Measurements from ENCODE around the gene SMG6.
"Not testable (repeated sequence)": the region's sequence is repeated elsewhere in the genome, so short reads cannot be mapped to it uniquely, and the experiment has no call there.

Gene SMG6

DNA sequence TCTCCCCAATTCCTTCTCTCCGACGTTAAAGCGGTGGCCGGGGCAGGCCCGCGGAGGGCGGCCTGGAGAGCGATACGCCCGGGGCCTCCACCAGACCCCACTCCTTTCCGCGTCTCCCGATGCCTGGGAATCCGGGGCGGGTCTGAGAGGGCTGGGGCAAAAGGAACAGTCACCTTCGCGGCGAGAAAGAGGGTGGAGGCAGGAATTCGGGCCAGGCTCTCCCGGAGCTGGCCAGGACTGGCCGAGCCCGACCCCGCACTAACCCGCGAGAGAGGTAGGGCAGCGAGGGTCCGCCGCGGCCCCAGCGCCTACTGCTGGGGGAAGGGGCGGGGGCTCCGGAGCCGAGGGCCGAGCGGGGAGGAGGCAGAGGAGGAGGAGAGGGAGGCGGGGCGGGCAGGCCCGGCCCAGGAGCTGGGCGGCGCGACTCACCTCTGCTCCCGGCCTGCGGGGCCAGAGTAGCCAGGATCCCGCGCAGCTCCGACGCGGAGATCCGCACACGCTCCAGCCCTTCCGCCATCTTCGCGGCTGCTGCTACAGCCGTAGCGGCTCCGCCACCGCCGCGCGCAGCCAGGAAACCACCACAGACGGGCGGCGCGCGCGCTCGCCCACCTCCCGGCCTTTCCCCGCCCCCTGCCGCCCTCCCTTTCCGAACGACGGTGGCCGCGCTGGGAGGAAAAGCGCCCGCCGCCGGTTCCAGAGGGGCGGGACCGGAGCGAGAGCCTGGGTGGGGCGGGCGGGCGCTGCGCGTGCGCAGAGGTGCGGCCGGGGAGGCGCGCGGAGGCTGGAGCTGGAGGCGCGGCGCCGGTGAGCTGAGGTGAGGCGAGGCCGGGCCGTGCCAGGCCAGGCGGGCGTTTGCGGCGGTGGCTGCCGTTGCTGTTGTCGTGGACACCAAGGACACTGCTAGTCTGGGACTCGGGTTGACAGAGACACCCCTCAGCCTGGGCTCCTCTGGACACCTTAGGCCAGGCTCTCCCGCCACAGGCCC, at the start of gene SMG6, which contains the start of gene SRR:
SMG6 (minus strand) TSS at position 582 of the 985 bp plus-strand sequence; CDS start at position 517, 65 bp downstream.
SRR (plus strand) TSS at position 747 of the 985 bp plus-strand sequence. CDS start 11,611 bp downstream, outside the sequence.
- DNase-seq (ENCODE audit: low read depth), result peak; percentile 92

DNA sequence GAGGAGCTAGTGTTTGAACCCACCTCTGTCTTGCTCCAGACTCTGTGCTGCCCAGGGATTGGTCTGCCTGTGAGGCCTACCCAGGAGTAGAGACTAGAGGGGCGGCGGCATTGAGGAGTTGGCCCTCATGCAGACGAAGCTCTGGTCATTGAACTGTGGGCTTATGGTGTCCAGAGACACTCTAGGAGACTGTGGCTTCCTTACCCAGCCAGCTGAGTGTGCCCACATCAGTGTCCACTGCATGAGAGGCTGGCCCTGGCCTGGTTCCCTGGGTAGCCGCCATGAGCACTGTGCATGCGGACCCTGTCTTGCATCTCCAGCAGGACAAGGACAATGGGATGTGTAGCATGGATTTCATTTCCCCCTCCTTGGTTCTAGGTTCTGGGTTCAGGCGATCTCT, 47.7 kb upstream of the SMG6 start:
- DNase-seq (ENCODE audit: low read depth), result no peak

DNA sequence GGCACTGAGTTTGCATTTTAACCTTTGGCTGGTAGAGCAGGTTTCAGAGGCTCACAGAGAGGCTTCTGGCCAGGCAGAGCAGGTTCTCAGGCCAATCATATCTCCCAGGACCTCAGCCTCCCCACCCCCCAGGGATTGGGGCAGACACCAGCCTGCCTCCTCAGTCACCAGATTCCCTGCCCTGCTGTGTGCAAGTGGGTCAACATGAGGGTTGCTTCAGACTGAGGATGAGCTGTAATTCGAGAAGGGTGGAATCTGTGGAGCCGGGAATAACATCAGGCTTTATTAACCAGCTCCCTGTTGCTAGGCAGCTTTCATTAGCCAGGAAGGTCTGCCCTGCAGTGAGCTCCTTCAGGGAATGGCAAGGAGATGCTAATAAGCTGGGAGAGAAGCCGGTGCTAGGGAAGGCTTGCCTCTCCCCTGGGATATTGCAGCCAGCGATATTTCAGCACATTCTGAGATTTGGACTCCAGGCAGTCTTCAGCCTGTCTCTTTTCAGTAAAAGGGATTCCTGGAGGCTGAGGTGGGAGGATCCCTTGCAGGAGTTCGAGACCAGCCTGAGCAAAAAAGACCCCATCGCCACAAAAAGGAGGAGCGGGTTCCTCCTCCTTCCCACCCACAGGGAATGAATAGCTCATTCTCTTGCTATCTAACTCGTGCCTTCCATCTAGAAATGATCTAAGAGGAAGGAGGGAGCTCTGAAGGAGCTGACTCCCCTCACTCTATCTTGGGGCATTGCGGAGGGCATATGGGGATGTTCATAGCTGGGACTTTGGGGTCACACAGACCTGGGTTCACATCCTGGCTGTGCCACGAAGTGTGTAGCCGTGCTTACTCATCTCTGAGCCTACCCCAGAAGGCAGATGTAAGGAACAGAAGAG, 44.5 kb upstream of the SMG6 start:
- DNase-seq (ENCODE audit: low read depth), result no peak

DNA sequence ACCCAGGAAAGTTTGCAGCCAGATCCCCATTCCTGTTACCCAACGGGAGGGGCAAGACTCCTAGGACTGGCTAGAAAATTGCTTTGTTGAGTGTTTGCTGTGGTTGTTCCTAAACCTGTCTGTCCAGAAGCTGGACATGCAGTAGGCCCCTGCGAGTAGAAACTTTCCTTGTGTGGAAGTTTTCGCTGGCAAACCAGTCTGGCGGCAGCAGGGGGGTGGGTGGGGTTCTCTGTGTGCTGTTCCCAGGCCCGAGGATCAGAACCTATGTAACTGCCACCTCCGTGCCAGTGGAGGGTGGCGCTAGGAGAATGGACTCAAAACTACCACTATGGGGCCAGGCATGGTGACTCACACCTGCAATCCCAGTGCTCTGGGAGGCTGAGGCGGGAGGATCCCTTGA, 42.9 kb upstream of the SMG6 start:
- DNase-seq (ENCODE audit: low read depth), result no peak

DNA sequence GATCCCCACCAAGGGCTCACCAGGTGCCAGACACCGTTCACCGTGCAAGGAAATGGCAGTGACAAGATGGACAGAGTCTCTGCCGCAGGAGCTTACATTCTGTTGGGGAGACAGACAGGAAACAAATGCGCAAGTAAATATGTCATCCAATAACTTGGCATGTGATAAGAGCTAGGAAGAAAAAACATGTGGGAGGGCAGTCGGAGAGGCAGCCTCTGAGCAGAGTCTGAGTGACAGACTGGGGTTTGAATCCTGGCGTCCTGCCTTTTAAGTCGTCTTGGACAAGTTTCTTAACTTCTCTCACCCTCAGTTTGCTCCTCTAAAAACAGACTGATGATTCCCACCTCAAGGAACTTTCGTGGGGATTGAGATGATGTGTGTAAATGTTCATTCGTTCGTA, 40.9 kb upstream of the SMG6 start:
- no peak for DNase-seq (ENCODE audit: low read depth)

DNA sequence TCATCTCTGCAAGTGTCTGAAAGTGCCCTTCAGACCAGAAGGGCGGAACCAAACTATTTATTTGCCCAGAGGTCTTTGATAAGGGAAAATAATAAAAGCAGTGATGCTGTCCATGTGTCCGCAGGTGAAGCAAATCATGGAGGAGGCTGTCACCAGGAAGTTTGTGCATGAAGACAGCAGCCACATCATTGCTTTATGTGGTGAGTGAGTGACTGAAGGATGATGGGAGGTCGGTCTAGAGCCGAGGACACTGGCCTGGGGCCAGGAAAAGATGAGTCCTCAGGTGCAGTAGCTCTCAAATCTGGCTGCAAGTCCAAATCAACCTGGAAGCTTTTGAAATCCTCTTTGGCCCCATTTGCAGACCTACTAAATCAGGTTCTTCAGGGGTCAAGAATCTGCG, 39.8 kb upstream of the SMG6 start:
- DNase-seq (ENCODE audit: low read depth), result no peak

DNA sequence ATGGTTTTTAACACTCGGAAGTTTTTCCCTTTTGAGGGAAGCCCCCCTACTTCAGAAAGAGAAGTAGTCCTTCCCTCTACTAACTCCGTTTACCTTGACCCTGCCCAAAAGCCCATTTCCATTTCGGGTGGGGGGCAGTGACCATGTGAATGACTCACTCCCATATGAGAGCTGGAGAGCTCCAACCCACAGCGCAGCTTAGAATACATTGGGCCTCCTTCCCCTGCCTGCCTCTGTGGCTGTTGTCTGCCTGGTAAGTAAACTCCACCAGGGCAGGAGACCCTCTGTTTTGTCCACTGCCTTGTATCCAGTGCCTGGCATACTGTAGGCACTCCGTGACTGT, 34.7 kb upstream of the SMG6 start:
- no peak for DNase-seq (ENCODE audit: low read depth)

DNA sequence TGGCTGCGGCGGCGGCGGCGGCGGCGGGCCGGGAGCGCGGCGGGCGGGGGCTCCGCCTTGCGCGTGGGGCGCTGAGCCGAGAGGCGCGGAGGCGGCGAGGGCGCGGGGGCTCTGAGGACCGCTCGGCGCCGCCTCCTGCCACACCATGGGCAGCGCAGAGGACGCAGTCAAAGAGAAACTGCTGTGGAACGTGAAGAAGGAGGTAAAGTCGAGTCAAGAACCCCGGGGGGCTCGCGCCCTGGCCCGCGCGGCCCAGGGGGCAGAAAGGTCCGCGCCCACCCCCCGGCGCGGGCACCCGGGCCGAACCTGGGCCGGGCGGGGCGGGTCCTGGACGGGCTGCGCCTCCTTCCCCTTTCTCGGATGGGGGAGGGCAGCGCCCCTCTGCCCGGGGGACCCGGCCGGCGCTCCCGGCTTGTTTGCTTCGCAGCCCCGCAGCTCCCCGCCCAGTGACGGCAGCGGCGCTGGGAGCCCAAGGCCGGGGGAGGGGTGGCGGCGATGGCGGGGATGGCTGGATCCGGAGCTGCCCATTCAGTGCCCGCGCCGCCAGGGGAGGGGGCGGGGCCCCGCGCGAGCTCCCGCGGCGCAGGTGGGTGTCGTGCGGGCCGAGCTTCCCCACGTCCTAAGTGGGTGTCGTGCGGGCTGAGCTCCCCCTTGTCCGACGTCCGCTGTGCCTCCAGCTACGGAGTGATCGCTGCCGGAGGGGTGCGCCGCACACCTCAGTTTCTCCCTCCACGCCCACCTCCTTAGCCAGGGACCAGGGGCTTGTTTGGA, 34.1 kb upstream of the SMG6 start:
- peak; percentile 44 for DNase-seq (ENCODE audit: low read depth)

DNA sequence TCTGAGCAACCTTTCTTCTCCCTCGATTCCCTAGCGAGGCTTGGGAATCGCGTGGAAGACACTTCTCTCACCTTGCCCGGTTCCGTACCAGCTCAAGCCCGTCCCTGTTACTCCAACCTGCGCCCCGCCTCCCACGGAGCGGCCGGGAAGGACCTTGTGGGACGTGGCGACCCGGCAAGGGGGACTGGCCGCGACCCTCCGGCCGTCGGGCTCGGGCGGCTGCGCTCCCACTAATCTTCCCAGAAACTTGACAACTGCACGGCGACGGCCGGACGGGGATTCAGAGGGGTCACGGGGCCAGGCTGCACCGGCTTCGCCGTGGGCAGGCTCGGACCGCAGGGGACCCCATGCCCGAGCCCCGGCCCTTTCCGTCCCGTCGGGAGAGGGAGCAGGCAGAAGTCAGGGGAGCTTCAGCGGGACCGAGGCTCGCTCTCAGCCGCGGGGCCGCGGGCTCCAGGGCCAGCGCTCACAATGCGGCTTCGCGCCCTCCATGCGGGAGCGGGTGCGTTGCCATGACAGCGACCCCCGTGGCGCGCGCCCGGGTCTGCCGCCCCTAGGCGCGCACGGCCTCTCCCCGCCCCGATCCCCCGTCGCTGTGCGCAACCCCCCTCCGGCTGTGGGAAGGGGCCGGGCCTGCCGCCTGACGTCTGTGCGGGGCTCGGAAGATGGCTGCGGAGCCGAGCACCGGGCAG, 33.4 kb upstream of the SMG6 start, which contains the start of gene SGSM2:
SGSM2 (plus strand) TSS at position 650 of the 692 bp plus-strand sequence. CDS start 188 bp downstream, outside the sequence.
- peak; percentile 73 for DNase-seq (ENCODE audit: low read depth)

DNA sequence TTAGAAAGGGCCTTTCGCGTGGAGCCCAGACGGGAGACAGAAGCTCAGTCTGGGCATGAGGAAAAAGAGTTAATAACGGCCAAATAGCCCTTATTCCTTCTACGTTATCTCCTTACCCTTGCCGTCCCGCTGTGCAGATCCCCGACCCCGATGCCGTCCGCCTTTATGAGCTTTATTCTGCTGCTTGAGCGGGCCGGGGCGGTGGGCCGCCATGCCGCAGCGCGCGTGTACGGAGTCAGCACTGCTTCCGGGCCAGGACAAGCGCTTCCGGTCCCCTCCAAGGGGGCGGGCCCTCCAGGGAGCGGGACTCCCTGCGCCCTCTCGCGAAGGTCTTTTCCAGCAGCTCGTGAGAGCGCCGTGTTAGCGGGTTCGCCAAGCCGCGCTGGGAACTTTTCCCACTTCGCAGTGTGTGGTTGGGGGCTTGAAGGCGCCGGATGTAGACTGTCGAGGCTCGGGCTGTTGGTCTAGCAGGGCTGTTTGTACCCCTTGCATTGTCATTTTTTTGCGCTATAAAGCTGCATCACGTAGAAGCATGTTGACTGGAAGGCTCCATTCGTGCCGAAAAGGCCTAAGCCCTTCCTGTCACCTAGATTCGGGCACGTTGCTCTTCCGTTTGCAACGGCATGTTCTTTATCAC, 32.7 kb upstream of the SMG6 start, which contains the start of gene TSR1:
TSR1 (minus strand) TSS at position 243 of the 637 bp plus-strand sequence; CDS start at position 213, 30 bp downstream.
- peak; percentile 79 for DNase-seq (ENCODE audit: low read depth)

DNA sequence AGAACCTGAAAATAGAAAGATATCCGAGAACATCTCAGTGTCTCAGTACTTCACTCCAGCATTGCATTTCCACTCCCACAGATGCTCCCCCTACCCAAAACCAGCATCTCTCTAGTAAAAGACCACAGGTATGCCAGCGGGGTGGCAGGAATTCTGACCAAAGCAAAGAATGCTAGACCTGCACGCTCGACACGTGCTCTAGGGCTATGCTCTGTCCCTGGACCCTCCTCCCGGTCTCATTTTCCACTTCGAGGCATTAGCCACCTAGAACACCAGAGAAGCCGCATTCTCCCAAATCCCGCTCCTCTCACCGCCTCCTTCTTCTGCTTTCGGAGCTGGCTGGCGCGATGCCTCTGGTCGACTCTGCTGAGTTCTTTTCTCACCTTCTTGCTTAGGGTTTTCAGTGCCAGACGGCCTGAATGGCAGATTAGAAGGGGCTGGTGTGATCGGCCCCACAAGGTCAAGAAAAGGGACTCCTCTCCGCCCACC, 32.2 kb upstream of the SMG6 start:
- DNase-seq (ENCODE audit: low read depth), result no peak

DNA sequence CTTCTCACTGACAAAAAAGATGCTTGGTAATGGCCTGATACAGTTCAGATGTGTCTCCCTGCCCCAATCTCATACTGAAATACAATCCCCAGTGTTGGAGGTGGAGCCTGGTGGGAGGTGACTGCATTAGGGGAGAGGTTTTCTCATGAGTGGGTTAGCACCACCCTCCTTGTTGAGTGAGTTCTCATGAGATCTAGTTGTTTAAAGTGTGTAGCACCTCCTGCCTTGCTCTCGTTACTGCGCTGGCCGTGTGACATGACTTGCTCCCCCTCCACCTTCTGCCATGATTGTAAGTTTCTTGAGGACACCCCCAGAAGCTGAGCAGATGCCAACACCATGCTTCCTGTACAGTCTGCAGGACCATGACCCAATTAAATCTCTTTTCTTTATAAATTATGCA, 27.7 kb upstream of the SMG6 start:
- DNase-seq (ENCODE audit: low read depth), result no peak

DNA sequence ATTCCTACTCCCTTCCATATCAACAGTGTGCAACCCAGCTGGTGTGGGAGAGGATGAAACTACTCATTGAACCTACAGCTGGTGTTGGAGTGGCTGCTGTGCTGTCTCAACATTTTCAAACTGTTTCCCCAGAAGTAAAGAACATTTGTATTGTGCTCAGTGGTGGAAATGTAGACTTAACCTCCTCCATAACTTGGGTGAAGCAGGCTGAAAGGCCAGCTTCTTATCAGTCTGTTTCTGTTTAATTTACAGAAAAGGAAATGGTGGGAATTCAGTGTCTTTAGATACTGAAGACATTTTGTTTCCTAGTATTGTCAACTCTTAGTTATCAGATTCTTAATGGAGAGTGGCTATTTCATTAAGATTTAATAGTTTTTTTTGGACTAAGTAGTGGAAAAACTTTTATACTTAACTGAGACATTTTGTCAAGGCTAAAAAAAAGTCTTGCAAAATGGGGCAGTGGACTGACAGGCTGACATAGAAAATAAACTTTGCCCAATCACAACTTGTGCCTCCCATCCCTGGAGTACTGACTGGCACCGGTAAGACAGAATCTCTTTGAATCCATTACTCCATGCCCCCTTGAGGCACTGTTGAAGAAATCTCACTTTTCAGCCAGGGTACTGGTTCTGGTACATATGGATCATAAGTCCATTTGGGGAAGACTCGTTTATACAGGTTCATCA, 20.2 kb upstream of the SMG6 start:
- no peak for DNase-seq (ENCODE audit: low read depth)

DNA sequence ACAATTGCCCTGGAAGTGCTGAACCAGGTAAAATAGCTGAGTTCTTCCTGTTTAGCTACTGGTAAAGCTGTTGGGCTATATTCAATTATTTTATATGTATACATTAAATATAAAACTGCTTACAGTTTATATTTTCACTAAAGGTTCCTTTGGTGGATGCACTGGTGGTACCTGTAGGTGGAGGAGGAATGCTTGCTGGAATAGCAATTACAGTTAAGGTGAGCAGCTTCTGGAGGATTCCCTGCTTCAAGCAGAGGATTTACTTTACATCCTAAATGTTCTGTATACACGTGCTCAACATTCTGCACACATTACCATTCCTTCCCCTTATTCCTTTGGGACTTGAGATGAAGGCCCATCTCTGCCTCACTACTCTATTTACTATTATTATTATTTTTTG, 17.8 kb upstream of the SMG6 start:
- no peak for DNase-seq (ENCODE audit: low read depth)

DNA sequence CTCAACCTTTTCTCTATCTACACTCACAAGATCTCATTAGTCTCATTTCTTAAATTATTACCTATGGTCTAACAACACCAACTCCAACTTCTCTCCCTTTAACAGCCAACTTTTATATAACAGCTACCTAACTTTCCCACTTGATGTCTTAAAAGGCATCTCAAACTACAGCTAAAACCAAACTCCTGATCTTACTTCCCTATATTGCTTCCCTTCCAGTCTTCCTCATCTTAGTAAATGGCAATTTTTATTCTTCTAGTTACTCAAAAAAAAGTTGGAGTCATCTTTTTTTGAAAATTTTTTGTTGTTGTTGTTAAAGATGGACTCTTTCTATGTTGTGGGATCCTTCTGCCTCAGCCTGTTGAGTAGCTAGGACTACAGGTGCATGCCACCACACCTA, 15.5 kb upstream of the SMG6 start:
- DNase-seq (ENCODE audit: low read depth), result no peak

DNA sequence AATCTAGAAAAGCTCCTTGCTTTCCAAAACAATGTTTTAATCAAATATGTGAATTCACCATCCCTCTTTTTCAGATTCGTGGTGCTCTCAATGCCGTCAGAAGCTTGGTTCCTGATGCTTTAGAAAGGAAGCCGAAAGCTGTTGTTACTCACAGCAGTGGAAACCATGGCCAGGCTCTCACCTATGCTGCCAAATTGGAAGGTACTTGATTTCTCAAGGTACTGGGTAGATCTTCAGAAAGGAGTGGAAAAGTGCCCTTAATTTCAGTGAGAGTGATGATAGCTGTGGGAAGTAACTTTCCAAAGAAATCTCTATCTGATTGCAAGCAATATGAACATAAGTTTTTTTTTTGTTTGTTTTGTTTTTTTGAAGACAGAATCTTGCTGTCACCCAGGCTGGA, 14.2 kb upstream of the SMG6 start:
- DNase-seq (ENCODE audit: low read depth), result no peak

DNA sequence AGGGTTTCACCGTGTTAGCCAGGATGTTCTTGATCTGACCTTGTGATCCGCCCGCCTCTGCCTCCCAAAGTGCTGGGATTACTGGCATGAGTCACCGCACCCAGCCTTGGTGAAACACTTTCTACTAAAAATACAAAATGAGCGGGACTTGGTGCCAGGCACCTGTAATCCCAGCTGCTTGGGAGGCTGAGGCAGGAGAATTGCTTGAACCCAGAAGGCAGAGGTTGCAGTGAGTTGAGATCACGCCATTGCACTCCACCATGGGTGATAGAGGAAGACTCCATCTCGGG, 13.3 kb upstream of the SMG6 start:
- not testable (repeated sequence) for DNase-seq (ENCODE audit: low read depth)

DNA sequence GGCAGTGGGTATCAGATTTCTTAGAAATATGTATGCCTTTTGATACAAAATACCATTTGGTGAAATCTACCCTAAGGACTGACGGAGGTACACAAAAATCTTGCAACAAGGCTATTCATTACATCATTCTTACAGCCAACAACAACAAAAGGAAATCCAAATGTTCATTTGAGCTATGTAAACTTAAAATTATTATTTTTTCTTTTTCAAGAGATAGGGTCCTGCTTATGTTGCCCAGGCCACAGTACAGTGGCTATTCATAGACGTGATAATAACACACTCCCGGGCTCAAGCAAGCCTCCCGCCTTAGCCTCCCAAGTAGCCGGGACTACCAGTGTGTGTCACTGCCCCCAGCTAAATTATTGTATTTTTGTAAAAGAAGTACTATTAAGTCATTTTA, 9.2 kb upstream of the SMG6 start:
- no peak for DNase-seq (ENCODE audit: low read depth)

DNA sequence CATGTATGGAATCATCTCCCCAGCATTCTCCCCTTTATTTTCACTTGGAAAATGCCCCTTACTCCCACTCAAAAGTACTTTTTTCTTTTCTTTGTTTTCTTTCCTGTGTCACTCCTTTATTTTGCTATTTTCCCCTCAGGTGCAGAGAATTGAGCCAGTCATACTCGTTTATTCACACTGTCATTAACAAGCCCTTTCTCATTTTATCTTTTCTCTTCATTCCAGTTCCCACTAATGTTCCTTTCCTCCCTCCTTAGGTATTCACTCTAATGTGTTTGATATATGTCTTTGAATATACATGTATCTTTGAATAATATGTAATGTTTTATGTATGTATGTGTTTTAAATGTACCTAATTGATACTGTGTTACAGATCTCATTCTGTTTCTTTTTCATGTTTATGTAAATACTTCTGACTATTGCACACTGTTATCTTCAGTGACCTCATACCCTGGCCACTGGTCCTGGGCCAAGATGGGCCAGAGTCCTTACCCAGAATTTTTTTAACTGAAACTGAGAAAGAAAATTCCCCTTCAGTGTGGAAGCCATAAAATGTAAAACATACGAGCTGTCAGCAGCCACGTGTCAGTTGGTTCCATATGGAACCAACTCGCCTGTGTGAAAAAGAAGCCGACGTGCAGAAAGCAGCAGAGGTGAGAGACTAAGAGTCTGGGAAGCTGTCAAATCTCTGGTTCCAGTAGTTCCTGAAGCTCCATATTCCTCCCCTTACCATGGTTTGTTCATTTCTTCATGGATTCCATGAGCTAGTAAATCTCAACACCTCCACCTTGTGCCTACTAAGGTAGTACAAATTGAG, 6.0 kb upstream of the SMG6 start:
- no peak for DNase-seq (ENCODE audit: low read depth)

All from T-helper 22 cell (primary cell).